ENCODE measurements around the gene IL17A.
"Not testable (repeated sequence)": the region's sequence is repeated elsewhere in the genome, so short reads cannot be mapped to it uniquely, and the experiment has no call there.

The IL17A gene

GRCh38 chr6:52164319-52165094, 21.7 kb upstream of the IL17A start:
- DNase-seq = no peak

GRCh38 chr6:52167267-52167666, 18.9 kb upstream of the IL17A start:
- DNase-seq = no peak

- not testable (repeated sequence) for DNase-seq
Observed at GRCh38 chr6:52168351-52168750, 17.8 kb upstream of the IL17A start.

GRCh38 chr6:52174118-52174517, 12.1 kb upstream of the IL17A start:
- no peak for DNase-seq

GRCh38 chr6:52176550-52176949, 9.6 kb upstream of the IL17A start:
- no peak for DNase-seq

GRCh38 chr6:52177961-52178360, 8.2 kb upstream of the IL17A start:
- no peak for DNase-seq

GRCh38 chr6:52180787-52181558, 5.2 kb upstream of the IL17A start:
- no peak for DNase-seq

GRCh38 chr6:52183131-52183713, 3.0 kb upstream of the IL17A start:
- DNase-seq = no peak

GRCh38 chr6:52186480-52186879, 305 bp downstream of the IL17A start:
- no peak for DNase-seq

- DNase-seq = no peak
Observed at GRCh38 chr6:52187098-52187497, 923 bp downstream of the IL17A start.

GRCh38 chr6:52189974-52190373, 3.8 kb downstream of the IL17A start:
- DNase-seq = no peak

- no peak for DNase-seq
Observed at GRCh38 chr6:52190409-52190808, 4.2 kb downstream of the IL17A start.

GRCh38 chr6:52191824-52192223, 5.6 kb downstream of the IL17A start:
- DNase-seq = no peak

GRCh38 chr6:52195886-52196285, 9.7 kb downstream of the IL17A start:
- no peak for DNase-seq

GRCh38 chr6:52200088-52200487, 13.9 kb downstream of the IL17A start:
- not testable (repeated sequence) for DNase-seq

GRCh38 chr6:52201046-52201445, 14.9 kb downstream of the IL17A start:
- no peak for DNase-seq

GRCh38 chr6:52201493-52201892, 15.3 kb downstream of the IL17A start:
- DNase-seq = no peak

- no peak for DNase-seq
Observed at GRCh38 chr6:52207066-52207465, 20.9 kb downstream of the IL17A start.

- DNase-seq = no peak
Observed at GRCh38 chr6:52208612-52209011, 22.4 kb downstream of the IL17A start.

- no peak for DNase-seq
Observed at GRCh38 chr6:52209770-52210169, 23.6 kb downstream of the IL17A start.

- no peak for DNase-seq
Observed at GRCh38 chr6:52210227-52210626, 24.1 kb downstream of the IL17A start.

GRCh38 chr6:52213127-52213526, 27.0 kb downstream of the IL17A start:
- no peak for DNase-seq

- no peak for DNase-seq
Observed at GRCh38 chr6:52215787-52216186, 29.6 kb downstream of the IL17A start.

All from cortex of kidney (tissue), 1 donor.